Esophagus muscularis mucosa (tissue), 3 donors: Measurements from ENCODE around the gene SASH1.

Source experiments
- CTCF ChIP-seq, 3 experiments: fragments of 200-600 bp in 2 of 3; fragments of 450-650 bp in 1 of 3; sonication (generic) in 2 of 3; IDR thresholded peaks; one replicate each; pipeline ENCODE4 v1.5.1; 2017 to 2019; ENCODE audit warnings: antibody characterized with exemption in 3 of 3, mild to moderate bottlenecking in 2 of 3, moderate library complexity in 1 of 3
- POLR2A ChIP-seq: fragments of 450-650 bp; IDR thresholded peaks from one replicate; pipeline ENCODE4 v1.6.1; 2017; ENCODE audit warnings: antibody characterized with exemption, moderate library complexity, mild to moderate bottlenecking, low read depth

GRCh38 chr6:148523048-148523447 lies 180.4 kb downstream of the SASH1 start:
- TF ChIP-seq CTCF (IDR thresholded peaks at IDR 0.05) (no peak), POLR2A (no peak)
